ENCODE results near the gene SLC7A11.

The SLC7A11 gene

GRCh38 chr4:138192113-138192512 is 50.0 kb downstream of the SLC7A11 start:
- Histone ChIP-seq H3K9me3 (ENCODE audit: low read length) (no peaks in the 10 kb centered on the region), H3K36me3 (ENCODE audit: insufficient read depth, low read length) (no peaks in the 10 kb centered on the region), H3K4me1 (ENCODE audit: insufficient read depth, low read length) (no peaks in the 10 kb centered on the region), H3K4me3 (ENCODE audit: low read length) (no peak overlapping the region), H3K27me3 (ENCODE audit: insufficient read depth, low read length) (no peaks in the 10 kb centered on the region), H2AFZ (ENCODE audit: low read depth, low read length) (no peak overlapping the region)

- H3K4me1 ChIP-seq (ENCODE audit: insufficient read depth, low read length): peaks cover 5% of the 10 kb centered on the region
- H3K4me3 ChIP-seq (ENCODE audit: low read length): no peak overlapping the region
- H3K9me3 ChIP-seq (ENCODE audit: low read length): no peaks in the 10 kb centered on the region
- H3K27me3 ChIP-seq (ENCODE audit: insufficient read depth, low read length): no peaks in the 10 kb centered on the region
- no peak overlapping the region for H2AFZ ChIP-seq (ENCODE audit: low read depth, low read length)
- H3K36me3 ChIP-seq (ENCODE audit: insufficient read depth, low read length): no peaks in the 10 kb centered on the region
Measured at GRCh38 chr4:138190452-138190858, 51.7 kb downstream of the SLC7A11 start.

- Histone ChIP-seq H3K9me3 (ENCODE audit: low read length) (no peaks in the 10 kb centered on the region), H2AFZ (ENCODE audit: low read depth, low read length) (no peak overlapping the region), H3K27me3 (ENCODE audit: insufficient read depth, low read length) (no peaks in the 10 kb centered on the region), H3K36me3 (ENCODE audit: insufficient read depth, low read length) (no peaks in the 10 kb centered on the region), H3K4me3 (ENCODE audit: low read length) (no peak overlapping the region), H3K4me1 (ENCODE audit: insufficient read depth, low read length) (peaks cover 5% of the 10 kb centered on the region)
Measured at GRCh38 chr4:138189206-138189605, 52.9 kb downstream of the SLC7A11 start.

- H3K4me3 ChIP-seq (ENCODE audit: low read length): no peak overlapping the region
- H3K36me3 ChIP-seq (ENCODE audit: insufficient read depth, low read length): no peaks in the 10 kb centered on the region
- H3K27me3 ChIP-seq (ENCODE audit: insufficient read depth, low read length): no peaks in the 10 kb centered on the region
- peaks cover 5% of the 10 kb centered on the region for H3K4me1 ChIP-seq (ENCODE audit: insufficient read depth, low read length)
- H2AFZ ChIP-seq (ENCODE audit: low read depth, low read length): no peak overlapping the region
- H3K9me3 ChIP-seq (ENCODE audit: low read length): no peaks in the 10 kb centered on the region
Measured at GRCh38 chr4:138188406-138189084, 53.6 kb downstream of the SLC7A11 start.

- no peaks in the 10 kb centered on the region for H3K9me3 ChIP-seq (ENCODE audit: low read length)
- peaks cover 5% of the 10 kb centered on the region for H3K4me1 ChIP-seq (ENCODE audit: insufficient read depth, low read length)
- no peak overlapping the region for H2AFZ ChIP-seq (ENCODE audit: low read depth, low read length)
- H3K36me3 ChIP-seq (ENCODE audit: insufficient read depth, low read length): no peaks in the 10 kb centered on the region
- H3K27me3 ChIP-seq (ENCODE audit: insufficient read depth, low read length): no peaks in the 10 kb centered on the region
- H3K4me3 ChIP-seq (ENCODE audit: low read length): no peak overlapping the region
Measured at GRCh38 chr4:138185859-138186645, 56.1 kb downstream of the SLC7A11 start.

- no peaks in the 10 kb centered on the region for H3K36me3 ChIP-seq (ENCODE audit: insufficient read depth, low read length)
- H3K4me3 ChIP-seq (ENCODE audit: low read length): no peak overlapping the region
- no peaks in the 10 kb centered on the region for H3K27me3 ChIP-seq (ENCODE audit: insufficient read depth, low read length)
- H2AFZ ChIP-seq (ENCODE audit: low read depth, low read length): no peak overlapping the region
- H3K4me1 ChIP-seq (ENCODE audit: insufficient read depth, low read length): peaks cover 5% of the 10 kb centered on the region
- H3K9me3 ChIP-seq (ENCODE audit: low read length): no peaks in the 10 kb centered on the region
Measured at GRCh38 chr4:138184886-138185285, 57.3 kb downstream of the SLC7A11 start.

- no peaks in the 10 kb centered on the region for H3K9me3 ChIP-seq (ENCODE audit: low read length)
- H3K4me1 ChIP-seq (ENCODE audit: insufficient read depth, low read length): peaks cover 5% of the 10 kb centered on the region
- no peak overlapping the region for H3K4me3 ChIP-seq (ENCODE audit: low read length)
- H3K36me3 ChIP-seq (ENCODE audit: insufficient read depth, low read length): peaks cover 6% of the 10 kb centered on the region
- H2AFZ ChIP-seq (ENCODE audit: low read depth, low read length): no peak overlapping the region
- no peaks in the 10 kb centered on the region for H3K27me3 ChIP-seq (ENCODE audit: insufficient read depth, low read length)
Measured at GRCh38 chr4:138182838-138183426, 59.2 kb downstream of the SLC7A11 start.

- Histone ChIP-seq H3K9me3 (ENCODE audit: low read length) (no peaks in the 10 kb centered on the region), H3K27me3 (ENCODE audit: insufficient read depth, low read length) (no peaks in the 10 kb centered on the region), H2AFZ (ENCODE audit: low read depth, low read length) (no peak overlapping the region), H3K36me3 (ENCODE audit: insufficient read depth, low read length) (peaks cover 6% of the 10 kb centered on the region), H3K4me1 (ENCODE audit: insufficient read depth, low read length) (peaks cover 3% of the 10 kb centered on the region), H3K4me3 (ENCODE audit: low read length) (no peak overlapping the region)
Measured at GRCh38 chr4:138181287-138181686, 60.9 kb downstream of the SLC7A11 start.

- Histone ChIP-seq H3K4me1 (ENCODE audit: insufficient read depth, low read length) (no peaks in the 10 kb centered on the region), H3K9me3 (ENCODE audit: low read length) (no peaks in the 10 kb centered on the region), H3K27me3 (ENCODE audit: insufficient read depth, low read length) (no peaks in the 10 kb centered on the region), H2AFZ (ENCODE audit: low read depth, low read length) (no peak overlapping the region), H3K4me3 (ENCODE audit: low read length) (no peak overlapping the region), H3K36me3 (ENCODE audit: insufficient read depth, low read length) (peaks cover 9% of the 10 kb centered on the region)
Measured at GRCh38 chr4:138178566-138178965, 63.6 kb downstream of the SLC7A11 start.

GRCh38 chr4:138177278-138177968 is 64.7 kb downstream of the SLC7A11 start:
- Histone ChIP-seq H3K4me3 (ENCODE audit: low read length) (no peak overlapping the region), H3K4me1 (ENCODE audit: insufficient read depth, low read length) (no peaks in the 10 kb centered on the region), H2AFZ (ENCODE audit: low read depth, low read length) (no peak overlapping the region), H3K36me3 (ENCODE audit: insufficient read depth, low read length) (peaks cover 9% of the 10 kb centered on the region), H3K9me3 (ENCODE audit: low read length) (no peaks in the 10 kb centered on the region), H3K27me3 (ENCODE audit: insufficient read depth, low read length) (no peaks in the 10 kb centered on the region)

- Histone ChIP-seq H3K36me3 (ENCODE audit: insufficient read depth, low read length) (peaks cover 9% of the 10 kb centered on the region), H3K4me1 (ENCODE audit: insufficient read depth, low read length) (no peaks in the 10 kb centered on the region), H2AFZ (ENCODE audit: low read depth, low read length) (no peak overlapping the region), H3K27me3 (ENCODE audit: insufficient read depth, low read length) (no peaks in the 10 kb centered on the region), H3K9me3 (ENCODE audit: low read length) (no peaks in the 10 kb centered on the region), H3K4me3 (ENCODE audit: low read length) (no peak overlapping the region)
Measured at GRCh38 chr4:138174981-138175794, 67.0 kb downstream of the SLC7A11 start.

GRCh38 chr4:138164208-138164607 is 77.9 kb downstream of the SLC7A11 start:
- Histone ChIP-seq H3K4me1 (ENCODE audit: insufficient read depth, low read length) (no peaks in the 10 kb centered on the region), H3K27me3 (ENCODE audit: insufficient read depth, low read length) (no peaks in the 10 kb centered on the region), H3K36me3 (ENCODE audit: insufficient read depth, low read length) (no peaks in the 10 kb centered on the region), H3K9me3 (ENCODE audit: low read length) (no peaks in the 10 kb centered on the region), H3K4me3 (ENCODE audit: low read length) (no peak overlapping the region), H2AFZ (ENCODE audit: low read depth, low read length) (no peak overlapping the region)

All from neuron (in vitro differentiated cells).